Colonic mucosa (tissue), 4 donors: ENCODE results near the gene SLC26A8. TPM values are rescaled to one million over a fixed set of nuclear protein-coding genes. Genes with fewer than 3 reads are reported as not detected.

Experiments used
- DNase-seq: peaks from one replicate; pipeline ENCODE4 v3.0.0-alpha.2; 2020
- H3K27ac ChIP-seq: fragments of 200-600 bp; one replicate; pipeline ENCODE4 v1.8.0; 2021
- H3K27me3 ChIP-seq: fragments of 200-600 bp; one replicate; pipeline ENCODE4 v1.8.0; 2021
- H3K36me3 ChIP-seq: fragments of 200-600 bp; one replicate; pipeline ENCODE4 v1.8.0; 2021
- H3K4me1 ChIP-seq: fragments of 200-600 bp; one replicate; pipeline ENCODE4 v1.8.0; 2021; ENCODE audit warnings: mild to moderate bottlenecking
- H3K4me3 ChIP-seq: fragments of 200-600 bp; one replicate; pipeline ENCODE4 v1.8.0; 2021
- H3K9ac ChIP-seq, 2 donors: one replicate each; pipeline ENCODE4 v1.7.0; 2013; ENCODE audit warnings: control low read depth in 2 of 2, low read depth in 2 of 2, low read length in 2 of 2
- H3K9me3 ChIP-seq: fragments of 200-600 bp; one replicate; pipeline ENCODE4 v1.8.0; 2021
- intact Hi-C: fragments of 100-400 bp; cut with DNase I; formaldehyde crosslinking; loops from one replicate; pipeline ENCODE4 v1.14.1; 2022
- total RNA-seq, 2 donors: library from RNA; stranded (reverse); fragmentation: NEBNext Ultra II Directional in 1 of 2; extraction: Animal tissue kit (Norgen Biotek cat#: 25700) in 1 of 2; gene quantifications; one replicate each; pipeline ENCODE4 v1.2.1, GENCODE V29; 2021
- TF ChIP-seq, protein P1 (sequence below): fragments of 200-600 bp; IDR thresholded peaks from one replicate; pipeline ENCODE4 v1.8.0; 2022; ENCODE audit warnings: antibody characterized with exemption, mild to moderate bottlenecking
- donor health status: healthy.
- donor health status: DM: no; HTN: no; CAD: no.
- donor health status: DM: no; HTN: no; CAD: no.

SLC26A8 gene
- total RNA-seq, 2 donors from 2014 or later = 0.27 TPM; not detected in 1

DNA sequence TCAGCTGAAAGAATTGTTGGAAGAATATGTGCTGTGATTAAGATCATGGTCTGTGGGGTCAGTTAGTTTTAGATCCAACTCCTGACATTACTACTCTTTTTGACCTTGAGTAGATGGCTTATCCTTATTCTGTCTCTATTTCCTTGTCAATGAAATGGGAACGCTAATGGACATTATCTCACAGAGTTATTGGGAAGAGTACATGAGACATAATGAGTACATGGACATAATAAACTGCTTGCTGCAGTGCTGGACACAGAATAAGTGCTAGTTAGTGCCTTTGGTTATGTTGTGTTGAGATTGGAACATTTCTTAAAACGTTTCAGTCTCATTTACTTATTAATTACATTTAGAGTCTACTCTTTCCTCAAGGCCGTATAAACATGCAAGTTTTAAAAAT, 45.8 kb upstream of the SLC26A8 start:
- H3K4me3 ChIP-seq = no peak overlapping the region
- DNase-seq = no peak

DNA sequence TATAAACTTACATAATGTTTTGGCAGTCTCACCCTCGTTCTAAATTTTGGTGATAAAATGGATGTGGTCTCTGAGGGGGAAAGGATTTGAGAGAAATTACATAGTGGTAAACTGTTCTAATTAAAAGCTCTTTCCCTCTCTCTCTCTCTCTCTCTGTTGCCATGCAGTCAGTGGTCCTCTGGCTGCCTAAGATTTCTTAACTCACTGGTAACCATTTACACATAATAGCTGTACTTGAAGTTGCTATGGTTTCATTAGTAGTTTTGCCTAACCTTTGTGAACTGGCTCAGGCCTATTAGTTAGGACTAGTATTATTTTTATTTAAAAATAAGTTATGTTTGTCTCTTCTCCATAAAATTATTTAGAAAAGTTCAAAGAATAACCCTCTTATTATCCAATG, 45.1 kb upstream of the SLC26A8 start:
- no peaks in the 10 kb centered on the region for H3K4me1 ChIP-seq
- no peak overlapping the region for H3K27ac ChIP-seq

More for the DNA sequence above, 45.8 kb upstream of the SLC26A8 start:
- intact Hi-C loops = no loop called here
- H3K9ac ChIP-seq = no peak overlapping the region
- no peaks in the 10 kb centered on the region for H3K27me3 ChIP-seq
- no peak overlapping the region for H3K27ac ChIP-seq
- TF ChIP-seq, protein P1, sequence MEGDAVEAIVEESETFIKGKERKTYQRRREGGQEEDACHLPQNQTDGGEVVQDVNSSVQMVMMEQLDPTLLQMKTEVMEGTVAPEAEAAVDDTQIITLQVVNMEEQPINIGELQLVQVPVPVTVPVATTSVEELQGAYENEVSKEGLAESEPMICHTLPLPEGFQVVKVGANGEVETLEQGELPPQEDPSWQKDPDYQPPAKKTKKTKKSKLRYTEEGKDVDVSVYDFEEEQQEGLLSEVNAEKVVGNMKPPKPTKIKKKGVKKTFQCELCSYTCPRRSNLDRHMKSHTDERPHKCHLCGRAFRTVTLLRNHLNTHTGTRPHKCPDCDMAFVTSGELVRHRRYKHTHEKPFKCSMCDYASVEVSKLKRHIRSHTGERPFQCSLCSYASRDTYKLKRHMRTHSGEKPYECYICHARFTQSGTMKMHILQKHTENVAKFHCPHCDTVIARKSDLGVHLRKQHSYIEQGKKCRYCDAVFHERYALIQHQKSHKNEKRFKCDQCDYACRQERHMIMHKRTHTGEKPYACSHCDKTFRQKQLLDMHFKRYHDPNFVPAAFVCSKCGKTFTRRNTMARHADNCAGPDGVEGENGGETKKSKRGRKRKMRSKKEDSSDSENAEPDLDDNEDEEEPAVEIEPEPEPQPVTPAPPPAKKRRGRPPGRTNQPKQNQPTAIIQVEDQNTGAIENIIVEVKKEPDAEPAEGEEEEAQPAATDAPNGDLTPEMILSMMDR = no peak
- H3K9me3 ChIP-seq = no peaks in the 10 kb centered on the region
- no peaks in the 10 kb centered on the region for H3K4me1 ChIP-seq
- no peaks in the 10 kb centered on the region for H3K36me3 ChIP-seq

DNA sequence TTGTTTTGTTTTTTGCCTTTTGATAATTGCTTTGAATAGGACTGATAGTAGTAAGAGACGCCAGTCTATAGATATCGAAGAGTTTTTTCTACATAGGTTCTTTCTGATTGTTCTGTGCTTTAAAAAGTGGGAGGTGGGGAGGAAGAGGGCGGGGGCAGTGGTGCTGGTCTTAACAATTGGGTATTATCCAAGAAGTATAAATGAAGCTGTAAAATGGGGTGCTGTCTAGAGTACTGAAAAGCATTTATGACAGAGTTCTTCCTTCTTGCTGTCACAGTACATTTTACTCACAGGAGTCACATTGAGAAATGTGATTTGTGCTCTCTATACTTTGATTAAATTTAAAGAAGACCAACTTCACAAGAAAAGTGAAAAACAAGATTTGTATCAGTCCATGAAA, 44.1 kb upstream of the SLC26A8 start:
- intact Hi-C loops = no loop called here

More for the DNA sequence above, 45.1 kb upstream of the SLC26A8 start:
- Histone ChIP-seq H3K36me3 (no peaks in the 10 kb centered on the region), H3K4me3 (no peak overlapping the region), H3K9ac (no peak overlapping the region), H3K27me3 (no peaks in the 10 kb centered on the region), H3K9me3 (no peaks in the 10 kb centered on the region)
- intact Hi-C loops = no loop called here
- TF ChIP-seq, protein P1 = no peak
- DNase-seq = no peak

DNA sequence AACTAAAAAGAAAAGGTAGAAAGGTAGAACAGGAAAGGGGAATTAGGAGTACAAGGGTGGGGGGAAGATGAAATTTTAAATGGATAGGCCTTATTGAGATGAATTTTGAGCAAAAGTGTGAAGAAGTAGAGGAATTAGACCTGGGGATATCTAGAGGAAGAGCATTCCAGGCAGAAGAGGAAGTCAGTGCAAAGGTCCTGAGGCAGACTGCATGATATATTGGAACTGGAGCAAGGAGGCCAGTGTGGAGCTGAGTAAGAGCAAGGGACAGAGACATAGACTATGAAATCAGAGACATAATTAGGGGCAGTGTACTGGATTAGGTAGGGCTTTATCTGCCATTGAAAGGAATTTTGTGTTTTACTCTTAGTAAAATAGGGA, 43.6 kb upstream of the SLC26A8 start:
- Histone ChIP-seq H3K4me1 (no peaks in the 10 kb centered on the region), H3K27ac (no peak overlapping the region)

More for the DNA sequence above, 44.1 kb upstream of the SLC26A8 start:
- H3K27ac ChIP-seq = no peak overlapping the region
- H3K27me3 ChIP-seq = no peaks in the 10 kb centered on the region
- H3K4me1 ChIP-seq = no peaks in the 10 kb centered on the region
- no peaks in the 10 kb centered on the region for H3K9me3 ChIP-seq
- H3K9ac ChIP-seq = no peak overlapping the region
- H3K4me3 ChIP-seq = no peak overlapping the region
- no peaks in the 10 kb centered on the region for H3K36me3 ChIP-seq
- TF ChIP-seq, protein P1 = no peak
- DNase-seq = no peak

DNA sequence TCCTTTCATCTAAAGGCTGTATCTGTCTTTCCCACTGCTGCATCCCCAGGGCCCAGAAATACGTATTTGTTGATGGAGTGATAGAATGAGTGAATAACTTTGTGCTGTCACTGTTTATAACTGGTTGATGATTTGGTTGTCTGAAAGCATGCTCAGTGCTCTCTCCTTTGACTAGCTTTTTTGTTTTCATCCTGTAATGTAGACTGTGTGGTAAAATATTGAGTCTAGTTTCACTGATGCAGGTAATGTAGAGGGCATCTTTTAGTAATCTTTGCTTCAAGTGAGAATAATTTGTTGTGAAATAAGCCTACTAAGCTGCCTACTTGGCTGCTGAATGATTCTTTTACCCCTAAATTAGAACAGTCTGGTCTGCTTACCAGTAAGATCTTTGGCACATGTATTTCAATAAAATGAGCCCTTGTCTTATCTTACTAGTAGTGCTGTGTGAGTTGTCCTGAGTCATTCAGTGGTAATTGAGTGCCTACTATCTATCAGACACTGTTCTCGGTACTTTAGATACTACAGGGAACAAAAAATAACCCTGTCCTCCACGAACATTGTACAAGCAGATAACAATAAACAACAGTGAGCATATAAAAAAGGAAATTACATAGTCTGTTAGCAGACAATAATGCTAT, 43.1 kb upstream of the SLC26A8 start:
- Histone ChIP-seq H3K4me1 (no peaks in the 10 kb centered on the region), H3K9me3 (no peaks in the 10 kb centered on the region), H3K4me3 (no peak overlapping the region), H3K9ac (no peak overlapping the region), H3K27ac (no peak overlapping the region), H3K27me3 (no peaks in the 10 kb centered on the region), H3K36me3 (no peaks in the 10 kb centered on the region)
- no peak for DNase-seq
- intact Hi-C loops = no loop called here
- TF ChIP-seq, protein P1 = no peak

More for the DNA sequence above, 43.6 kb upstream of the SLC26A8 start:
- no peaks in the 10 kb centered on the region for H3K36me3 ChIP-seq
- peak; percentile 25 for DNase-seq
- TF ChIP-seq, protein P1 = no peak
- H3K4me3 ChIP-seq = no peak overlapping the region
- H3K9me3 ChIP-seq = no peaks in the 10 kb centered on the region
- no peak overlapping the region for H3K9ac ChIP-seq
- no peaks in the 10 kb centered on the region for H3K27me3 ChIP-seq
- intact Hi-C loops = no loop called here
